ENCODE measurements around the gene ACTR3C. TPM values are rescaled to one million over a fixed set of nuclear protein-coding genes. Genes with fewer than 3 reads are reported as not detected.
"Not testable (repeated sequence)": the region's sequence is repeated elsewhere in the genome, so short reads cannot be mapped to it uniquely, and the experiment has no call there.

Gene ACTR3C
- total RNA-seq, 1 experiment from 2014 or later: 4.5 TPM

DNA sequence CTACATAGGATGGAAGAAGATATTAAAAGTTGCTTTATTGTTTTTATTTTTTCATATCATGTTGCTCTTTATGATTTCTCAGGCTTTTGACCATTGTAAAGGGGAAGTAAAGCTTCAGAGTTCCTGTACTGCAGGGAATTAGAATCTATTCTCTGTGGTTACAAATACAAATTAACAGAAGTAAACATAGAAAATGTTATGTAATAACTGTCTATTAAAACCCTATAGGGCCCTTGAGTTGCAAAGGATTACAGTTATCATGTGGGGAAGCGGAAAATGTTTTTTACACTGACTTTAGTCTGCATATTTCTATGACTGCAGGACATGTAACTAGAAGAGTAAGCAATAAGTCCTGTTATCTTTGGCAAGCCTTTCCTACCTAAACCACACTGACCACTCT is 116.5 kb downstream of the ACTR3C start:
- H3K27ac ChIP-seq (ENCODE audit: low read depth, low read length, poor library complexity, severe bottlenecking); H3K27me3 ChIP-seq (replicated peaks; ENCODE audit: insufficient read depth, low read depth, low read length, poor library complexity); POLR2A ChIA-PET (ENCODE audit: low non-redundant PET); CTCF ChIA-PET; DNase-seq (ENCODE audit: low spot score); intact Hi-C loops (cut with micrococcal nuclease; ENCODE audit: unreplicated experiment); H3K36me3 ChIP-seq (ENCODE audit: insufficient read depth, low read length, poor library complexity, severe bottlenecking); BruUV-seq (replicated peaks); H3K9me3 ChIP-seq (ENCODE audit: low read depth, low read length, poor library complexity, severe bottlenecking); H3K4me3 ChIP-seq (ENCODE audit: low read depth, low read length, poor library complexity, severe bottlenecking); H3K4me1 ChIP-seq (ENCODE audit: insufficient read depth, low read length, poor library complexity, severe bottlenecking): not testable (repeated sequence)

DNA sequence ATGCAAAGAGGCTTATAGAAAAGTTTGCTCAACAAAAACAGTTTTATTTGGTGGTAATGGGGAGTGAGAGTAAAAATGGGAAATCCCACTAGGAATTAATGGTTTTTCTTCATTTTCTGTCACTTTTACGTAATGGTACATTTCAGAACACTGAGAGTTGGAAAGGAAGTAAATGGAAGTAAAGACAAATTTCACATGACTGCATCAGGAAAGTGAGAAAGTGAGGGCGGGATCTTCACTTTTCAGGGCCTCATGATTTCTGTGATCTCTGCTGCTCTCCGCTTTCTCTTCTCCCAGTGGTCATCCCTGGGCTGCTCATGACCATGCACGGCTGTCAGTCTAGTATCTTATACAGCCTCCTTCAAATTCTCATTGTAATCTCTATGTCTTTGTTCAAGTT is 117.5 kb downstream of the ACTR3C start:
- POLR2A ChIA-PET (ENCODE audit: low non-redundant PET); DNase-seq (ENCODE audit: low spot score); H3K4me3 ChIP-seq (ENCODE audit: low read depth, low read length, poor library complexity, severe bottlenecking); BruUV-seq (replicated peaks); H3K4me1 ChIP-seq (ENCODE audit: insufficient read depth, low read length, poor library complexity, severe bottlenecking); H3K36me3 ChIP-seq (ENCODE audit: insufficient read depth, low read length, poor library complexity, severe bottlenecking); H3K9me3 ChIP-seq (ENCODE audit: low read depth, low read length, poor library complexity, severe bottlenecking); H3K27me3 ChIP-seq (replicated peaks; ENCODE audit: insufficient read depth, low read depth, low read length, poor library complexity); H3K27ac ChIP-seq (ENCODE audit: low read depth, low read length, poor library complexity, severe bottlenecking); intact Hi-C loops (cut with micrococcal nuclease; ENCODE audit: unreplicated experiment); CTCF ChIA-PET: not testable (repeated sequence)

DNA sequence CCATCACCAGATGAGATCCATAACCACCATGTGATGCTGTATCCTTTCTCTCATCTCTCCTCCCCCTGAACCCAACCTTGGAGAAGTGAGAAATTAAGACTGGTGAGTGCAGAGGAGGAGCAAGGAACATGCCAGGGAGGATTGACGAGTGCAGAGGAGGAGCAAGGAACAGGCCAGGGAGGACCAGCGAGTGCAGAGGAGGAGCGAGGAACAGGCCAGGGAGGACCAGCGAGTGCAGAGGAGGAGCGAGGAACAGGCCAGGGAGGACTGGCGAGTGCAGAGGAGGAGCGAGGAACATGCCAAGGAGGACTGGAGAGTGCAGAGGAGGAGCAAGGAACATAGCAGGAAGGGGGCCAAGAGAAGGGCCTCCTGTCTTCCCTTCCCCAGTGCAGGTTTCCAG is 118.8 kb downstream of the ACTR3C start:
- CTCF ChIA-PET; H3K36me3 ChIP-seq (ENCODE audit: insufficient read depth, low read length, poor library complexity, severe bottlenecking); BruUV-seq (replicated peaks); H3K9me3 ChIP-seq (ENCODE audit: low read depth, low read length, poor library complexity, severe bottlenecking); DNase-seq (ENCODE audit: low spot score); H3K27me3 ChIP-seq (replicated peaks; ENCODE audit: insufficient read depth, low read depth, low read length, poor library complexity); H3K27ac ChIP-seq (ENCODE audit: low read depth, low read length, poor library complexity, severe bottlenecking); H3K4me3 ChIP-seq (ENCODE audit: low read depth, low read length, poor library complexity, severe bottlenecking); H3K4me1 ChIP-seq (ENCODE audit: insufficient read depth, low read length, poor library complexity, severe bottlenecking); POLR2A ChIA-PET (ENCODE audit: low non-redundant PET); intact Hi-C loops (cut with micrococcal nuclease; ENCODE audit: unreplicated experiment): not testable (repeated sequence)

GRCh38 chr7:150202894-150203293 is 120.5 kb downstream of the ACTR3C start:
- CTCF ChIA-PET; BruUV-seq (replicated peaks); H3K27ac ChIP-seq (ENCODE audit: low read depth, low read length, poor library complexity, severe bottlenecking); H3K36me3 ChIP-seq (ENCODE audit: insufficient read depth, low read length, poor library complexity, severe bottlenecking); DNase-seq (ENCODE audit: low spot score); H3K27me3 ChIP-seq (replicated peaks; ENCODE audit: insufficient read depth, low read depth, low read length, poor library complexity); intact Hi-C loops (cut with micrococcal nuclease; ENCODE audit: unreplicated experiment); H3K4me1 ChIP-seq (ENCODE audit: insufficient read depth, low read length, poor library complexity, severe bottlenecking); H3K4me3 ChIP-seq (ENCODE audit: low read depth, low read length, poor library complexity, severe bottlenecking); H3K9me3 ChIP-seq (ENCODE audit: low read depth, low read length, poor library complexity, severe bottlenecking); POLR2A ChIA-PET (ENCODE audit: low non-redundant PET): not testable (repeated sequence)

Other genes with a start within 250 kb of the ACTR3C start
- 48.1 and 48.5 TPM in 2 replicates for gene LRRC61, start 190 bp downstream of the ACTR3C start, total RNA-seq (2021)
- not detected in 2 replicates for gene RARRES2, start 18.1 kb upstream of the ACTR3C start, total RNA-seq (2021)
- gene REPIN1, start 45.3 kb upstream of the ACTR3C start, total RNA-seq (2021): 113 and 114 TPM in 2 replicates
- gene ZNF775, start 55.8 kb upstream of the ACTR3C start, total RNA-seq (2021): 12.1 and 14.3 TPM in 2 replicates
- 0.07 TPM in 1 of 2 replicates, not detected in the other for gene GIMAP8, start 127.1 kb upstream of the ACTR3C start, total RNA-seq (2021)
- gene GIMAP7, start 191.3 kb upstream of the ACTR3C start, total RNA-seq (2021): not detected in 2 replicates
- gene GIMAP4, start 243.8 kb upstream of the ACTR3C start, total RNA-seq (2021): not detected in 2 replicates